H1 (cell line): Measurements from ENCODE around the gene OTP. TPM values are rescaled to one million over a fixed set of nuclear protein-coding genes. Genes with fewer than 3 reads are reported as not detected.

ENCODE experiments used
- BACH1 ChIP-seq: IDR thresholded peaks from 2 replicates; pipeline ENCODE4 v1.6.1; 2012; ENCODE audit warnings: low read length, improper control_type of control experiment
- E2F6 ChIP-seq: IDR thresholded peaks from 2 replicates; pipeline ENCODE4 v1.6.1; 2012; ENCODE audit warnings: inconsistent platforms
- NANOG ChIP-seq: IDR thresholded peaks from 2 replicates; pipeline ENCODE4 v1.6.1; 2011; ENCODE audit warnings: low read length, low read depth, mild to moderate bottlenecking, inconsistent platforms; ENCODE audit not compliant: insufficient read depth, poor library complexity, severe bottlenecking
- RAD21 ChIP-seq, 2 experiments: IDR thresholded peaks in 1 of 2; conservative IDR thresholded peaks in 1 of 2; 2 replicates each; pipeline ENCODE4 v1.6.1; 2011; ENCODE audit warnings: low read depth in 2 of 2, low read length in 2 of 2, improper control_type of control experiment in 1 of 2, inconsistent platforms in 1 of 2, mild to moderate bottlenecking in 1 of 2, moderate library complexity in 1 of 2
- RNF2 ChIP-seq: fragments of 200-900, 300-1000 bp; sonication (generic); IDR thresholded peaks from 2 replicates; pipeline ENCODE4 v1.7.1; 2016; ENCODE audit warnings: borderline replicate concordance, low read depth, mild to moderate bottlenecking, antibody characterized with exemption, low read length; ENCODE audit not compliant: poor library complexity, severe bottlenecking; ENCODE audit errors: missing control alignments
- SAP30 ChIP-seq: fragments of 300-600 bp; sonication (generic); IDR thresholded peaks from 2 replicates; pipeline ENCODE4 v1.7.1; 2012; ENCODE audit warnings: low read length, moderate library complexity, mild to moderate bottlenecking, inconsistent platforms; ENCODE audit not compliant: insufficient read depth, insufficient replicate concordance
- SUZ12 ChIP-seq: fragments of 200-600 bp; sonication (generic); IDR thresholded peaks from 2 replicates; pipeline ENCODE4 v1.6.1; 2012; ENCODE audit warnings: mild to moderate bottlenecking, inconsistent platforms, low read length, moderate library complexity, mixed read lengths
- TAF7 ChIP-seq: optimal IDR thresholded peaks from 2 replicates; pipeline ENCODE3; 2011; ENCODE audit warnings: low read depth, mild to moderate bottlenecking, inconsistent platforms, low read length, moderate library complexity, borderline replicate concordance
- polyA plus RNA-seq, 7 experiments: library from polyadenylated mRNA; depleted of rRNA in 3 of 7; stranded (reverse) in 5 of 7; unstranded in 2 of 7; fragments of >200 nt in 5 of 7; fragments of 200-250 nt in 2 of 7; gene quantifications; 1 replicate in 5 of 7; 2 replicates in 1 of 7; 4 replicates in 1 of 7; pipeline versions ENCODE4 v1.2.1 to v1.2.3, GENCODE V29; 2011 to 2013; ENCODE audit warnings: missing spikeins in 2 of 7, mixed read lengths in 2 of 7
- total RNA-seq: library from RNA; stranded (reverse); fragmentation: NEBNext Ultra II Directional; extraction: Animal tissue kit (Norgen Biotek cat#: 25700); gene quantifications from 2 replicates; pipeline ENCODE4 v1.2.1, GENCODE V29; 2021

OTP gene
- total and polyA plus RNA-seq, 2 of the 8 experiments (the other 6 are each of a cell fraction or from before 2014, with no cell fraction given): not detected

- no peak for TF ChIP-seq NANOG
- TF ChIP-seq RAD21 (IDR thresholded peaks at IDR 0.05 in 1 of 2, conservative IDR thresholded peaks at IDR 0.05 in 1 of 2; ENCODE audit: low read depth in 2 of 2, low read length in 2 of 2): no peak
- TF ChIP-seq BACH1: peak; percentile 16; the same call in 1 of the 2 replicates
- no peak for TF ChIP-seq SAP30
- TF ChIP-seq E2F6: peak; percentile 95
- no peak for TF ChIP-seq TAF7
- TF ChIP-seq SUZ12: peak; percentile 21
- peak; percentile 85 for TF ChIP-seq RNF2
Measured at GRCh38 chr5:77629509-77630113, 8.9 kb downstream of the OTP start (continued).
